IMR-90 (cell line): ENCODE data around the gene OVOL1. TPM values are rescaled to one million over a fixed set of nuclear protein-coding genes. Genes with fewer than 3 reads are reported as not detected.

ENCODE experiments used
- ATAC-seq: fragments of 200-7000 bp; cut with Tn5 transposase; 2 replicates; pipeline ENCODE4 v1.9.1; 2020; ENCODE audit warnings: low read depth, mild to moderate bottlenecking, moderate library complexity
- BruUV-seq: library from RNA; stranded (reverse); fragments of 400-500 nt; replicated peaks from 2 replicates; lab custom pipeline; 2021; lab: Mats Ljungman, UMichigan
- CTCF ChIA-PET: fragments of 300-600 bp; formaldehyde crosslinking; extraction: SDS; loops from one replicate; lab custom pipeline; 2021; ENCODE audit warnings: antibody characterized with exemption; lab: Yijun Ruan, JAX
- POLR2A ChIA-PET: fragments of 300-600 bp; sonication (Branson Sonifier 250); formaldehyde crosslinking; loops from one replicate; lab custom pipeline; 2022; ENCODE audit warnings: antibody characterized with exemption; ENCODE audit not compliant: unreplicated experiment; lab: Charles Lee
- DNase-seq: peaks from one replicate; pipeline ENCODE4 v3.0.0; 2013
- H2AFZ ChIP-seq: replicated peaks from 2 replicates; pipeline ENCODE3; 2013; ENCODE audit warnings: low read length, mild to moderate bottlenecking; ENCODE audit not compliant: poor library complexity
- H2AK5ac ChIP-seq: 2 replicates; pipeline ENCODE4 v1.6.1; 2013; ENCODE audit warnings: low read depth, low read length, inconsistent platforms
- H2AK9ac ChIP-seq: replicated peaks from 2 replicates; pipeline ENCODE3; 2013; ENCODE audit warnings: mild to moderate bottlenecking, low read depth, low read length, moderate library complexity; ENCODE audit not compliant: poor library complexity
- H2BK120ac ChIP-seq: 2 replicates; pipeline ENCODE4 v1.6.1; 2013; ENCODE audit warnings: low read depth, low read length, inconsistent platforms
- H2BK15ac ChIP-seq: 3 replicates; pipeline ENCODE4 v1.6.1; 2013; ENCODE audit warnings: low read depth, low read length, inconsistent platforms
- H2BK20ac ChIP-seq: 2 replicates; pipeline ENCODE4 v1.6.1; 2013; ENCODE audit warnings: low read depth, mild to moderate bottlenecking, inconsistent platforms, low read length, moderate library complexity
- H2BK5ac ChIP-seq: 2 replicates; pipeline ENCODE4 v1.6.1; 2013; ENCODE audit warnings: mild to moderate bottlenecking, low read depth, low read length, inconsistent platforms; ENCODE audit not compliant: poor library complexity, severe bottlenecking
- H3K14ac ChIP-seq: replicated peaks from 2 replicates; pipeline ENCODE4 v1.6.1; 2013; ENCODE audit warnings: low read depth, low read length, inconsistent platforms
- H3K18ac ChIP-seq: 2 replicates; pipeline ENCODE4 v1.6.1; 2013; ENCODE audit warnings: low read depth, low read length, control low read depth
- H3K23ac ChIP-seq: 2 replicates; pipeline ENCODE4 v1.6.1; 2013; ENCODE audit warnings: low read depth, low read length, inconsistent platforms
- H3K27ac ChIP-seq: 2 replicates; pipeline ENCODE4 v1.5.1; 2013; ENCODE audit warnings: mild to moderate bottlenecking, control low read depth, low read length; ENCODE audit not compliant: insufficient read depth
- H3K27me3 ChIP-seq: 2 replicates; pipeline ENCODE4 v1.6.1; 2013; ENCODE audit warnings: low read length; ENCODE audit not compliant: control insufficient read depth, insufficient read depth
- H3K36me3 ChIP-seq: 2 replicates; pipeline ENCODE4 v1.6.1; 2013; ENCODE audit warnings: low read length, mixed read lengths; ENCODE audit not compliant: control insufficient read depth, insufficient read depth
- H3K4ac ChIP-seq: 2 replicates; pipeline ENCODE4 v1.6.1; 2013; ENCODE audit warnings: low read depth, low read length, inconsistent platforms
- H3K4me1 ChIP-seq: 2 replicates; pipeline ENCODE4 v1.6.1; 2013; ENCODE audit warnings: low read length, mixed read lengths; ENCODE audit not compliant: control insufficient read depth, insufficient read depth
- H3K4me2 ChIP-seq: 2 replicates; pipeline ENCODE4 v1.6.1; 2013; ENCODE audit warnings: low read depth, mild to moderate bottlenecking, control low read depth, low read length, moderate library complexity
- H3K4me3 ChIP-seq: 2 replicates; pipeline ENCODE4 v1.5.1; 2013; ENCODE audit warnings: low read depth, mild to moderate bottlenecking, control low read depth, low read length, moderate library complexity; ENCODE audit not compliant: insufficient read depth
- H3K56ac ChIP-seq: 2 replicates; pipeline ENCODE4 v1.6.1; 2013; ENCODE audit warnings: low read length, inconsistent platforms; ENCODE audit not compliant: insufficient read depth; ENCODE audit errors: extremely low read depth
- H3K79me1 ChIP-seq, 2 experiments: 2 replicates each; pipeline ENCODE4 v1.6.1; 2013; ENCODE audit warnings: low read length in 2 of 2, inconsistent platforms in 1 of 2, low read depth in 1 of 2
- H3K9ac ChIP-seq: 2 replicates; pipeline ENCODE4 v1.6.1; 2013; ENCODE audit warnings: low read depth, low read length, control low read depth
- H3K9me1 ChIP-seq: 2 replicates; pipeline ENCODE4 v1.6.1; 2013; ENCODE audit warnings: low read length, inconsistent platforms; ENCODE audit not compliant: insufficient read depth
- H3K9me3 ChIP-seq: 2 replicates; pipeline ENCODE4 v1.6.1; 2013; ENCODE audit warnings: low read length; ENCODE audit not compliant: control insufficient read depth, insufficient read depth
- H4K20me1 ChIP-seq: 2 replicates; pipeline ENCODE4 v1.6.1; 2013; ENCODE audit warnings: low read length, inconsistent platforms; ENCODE audit not compliant: insufficient read depth
- H4K5ac ChIP-seq: 2 replicates; pipeline ENCODE4 v1.6.1; 2013; ENCODE audit warnings: mild to moderate bottlenecking, low read depth, low read length, control low read depth
- H4K8ac ChIP-seq, 2 experiments: 2 replicates each; pipeline ENCODE4 v1.6.1; 2013; ENCODE audit warnings: low read depth in 2 of 2, low read length in 2 of 2, control low read depth in 1 of 2, inconsistent platforms in 1 of 2
- H4K91ac ChIP-seq: 2 replicates; pipeline ENCODE4 v1.6.1; 2013; ENCODE audit warnings: low read depth, low read length, inconsistent platforms; ENCODE audit not compliant: insufficient read depth
- CHD1 ChIP-seq: IDR thresholded peaks from 2 replicates; pipeline ENCODE4 v1.6.1; 2012; ENCODE audit warnings: low read depth, low read length, improper control_type of control experiment
- FOS ChIP-seq: fragments of 150-350 bp; IDR thresholded peaks from 2 replicates; pipeline ENCODE4 v1.6.1; 2016; ENCODE audit warnings: low read depth, low read length
- MAZ ChIP-seq: IDR thresholded peaks from 2 replicates; pipeline ENCODE4 v1.6.1; 2012; ENCODE audit warnings: low read depth, mild to moderate bottlenecking, low read length, improper control_type of control experiment, moderate library complexity, borderline replicate concordance
- WGBS, 2 experiments: methylation state at CpG; one replicate each; pipeline versions ENCODE4 v1.1.5 to v1.1.7; 2013; ENCODE audit warnings: missing lambda C conversion rate in 2 of 2; ENCODE audit not compliant: insufficient read length in 1 of 2; ENCODE audit errors: extremely low coverage in 2 of 2; 5-methylcytosine and 5-hydroxymethylcytosine counted together
- dilution Hi-C: fragments of 300-500 bp; cut with HindIII; formaldehyde crosslinking; loops from one replicate; pipeline ENCODE4 v1.14.3; 2018; ENCODE audit warnings: low sequenced_read_pairs; ENCODE audit not compliant: unreplicated experiment
- in situ Hi-C: fragments of 300-500 bp; cut with MboI; formaldehyde crosslinking; loops from 3 replicates; pipeline ENCODE4 v1.14.3; 2019; ENCODE audit warnings: low sequenced_read_pairs, inconsistent platforms, mixed read lengths
- intact Hi-C: fragments of 100-400 bp; cut with micrococcal nuclease; formaldehyde crosslinking; loops from 2 replicates; pipeline ENCODE4 v1.10.0; 2022
- polyA plus RNA-seq, 3 experiments: library from polyadenylated mRNA; depleted of rRNA; stranded (reverse); fragments of >200 nt; gene quantifications; 2 replicates each; pipeline ENCODE4 v1.2.3, GENCODE V29; 2012; ENCODE audit warnings: low replicate concordance in 1 of 3
- total RNA-seq: library from RNA; depleted of rRNA; stranded (reverse); fragments of >200 nt; gene quantifications from 2 replicates; pipeline ENCODE4 v1.2.3, GENCODE V29; 2012

OVOL1 gene
- total and polyA plus RNA-seq, 2 of the 4 experiments (the other 2 are of a cell fraction) = not detected

GRCh38 chr11:65808744-65809341 lies 22.0 kb downstream of the OVOL1 start:
- H4K8ac ChIP-seq = no peak overlapping the region
- H3K4me3 ChIP-seq = no peak overlapping the region
- H3K18ac ChIP-seq = no peak overlapping the region
- no peak for TF ChIP-seq FOS
- TF ChIP-seq CHD1 = no peak
- TF ChIP-seq MAZ = no peak
- CTCF ChIA-PET = interaction anchor here (1.2 kb wide), 1 partner anchor 9 kb away, joined by 3 read pairs; no protein-coding TSS in a partner anchor
- POLR2A ChIA-PET = no interaction called here
- BruUV-seq = no TSS peak
- no peak overlapping the region for H2BK5ac ChIP-seq
- H3K9ac ChIP-seq = no peak overlapping the region
- no peak overlapping the region for H2AK5ac ChIP-seq
- no peak overlapping the region for H3K14ac ChIP-seq
- no peaks in the 10 kb centered on the region for H4K20me1 ChIP-seq
- in situ Hi-C loops = no loop called here
- H2BK20ac ChIP-seq = no peak overlapping the region
- WGBS, 2 experiments = 65% methylated on average over 8 of the region's 20 CpGs; no CpG with 5 or more reads in 1 of the 2 experiments
- H3K79me1 ChIP-seq = no peaks in the 10 kb centered on the region
- no peak overlapping the region for H2AFZ ChIP-seq
- H3K56ac ChIP-seq = no peak overlapping the region
- peaks cover 39% of the 10 kb centered on the region for H3K27me3 ChIP-seq
- no peak overlapping the region for H2AK9ac ChIP-seq
- ATAC-seq (no peak), DNase-seq (no peak)
- H4K91ac ChIP-seq = no peak overlapping the region
- H4K5ac ChIP-seq = no peak overlapping the region
- no peaks in the 10 kb centered on the region for H3K9me3 ChIP-seq
- no peak overlapping the region for H3K23ac ChIP-seq
- H3K36me3 ChIP-seq = no peaks in the 10 kb centered on the region
- H3K4me2 ChIP-seq = no peak overlapping the region
- H3K27ac ChIP-seq = no peak overlapping the region
- H3K4me1 ChIP-seq = no peaks in the 10 kb centered on the region
- dilution Hi-C loops = no loop called here
- no peak overlapping the region for H2BK15ac ChIP-seq
- no peak overlapping the region for H3K4ac ChIP-seq
- intact Hi-C loops = no loop called here
- H2BK120ac ChIP-seq = no peak overlapping the region
- H3K9me1 ChIP-seq = peaks cover 3% of the 10 kb centered on the region; the same call in 1 of the 2 replicates
